ENCODE data around the gene EFHD1. TPM values are rescaled to one million over a fixed set of nuclear protein-coding genes. Genes with fewer than 3 reads are reported as not detected.

EFHD1 gene
- 0.23 and 0.30 TPM in 2 replicates for total RNA-seq (ENCODE audit: low replicate concordance)

GRCh38 chr2:232633413-232634205, at the start of gene EFHD1:
TSS of gene EFHD1 (plus strand) at chr2:232633604. CDS start at chr2:232633705, 101 bp downstream.

GRCh38 chr2:232697059-232697806, 63.8 kb downstream of the EFHD1 start, which contains the start of gene GIGYF2:
TSS of gene GIGYF2 (plus strand) at chr2:232697331. CDS start at chr2:232735198, 37,867 bp downstream.

Other genes starting within 250 kb of the EFHD1 start
- gene ALPG, start 226.8 kb upstream of the EFHD1 start, total RNA-seq (ENCODE audit: low replicate concordance): not detected in 2 replicates
- not detected in 2 replicates for gene ALPI, start 177.5 kb upstream of the EFHD1 start, total RNA-seq (ENCODE audit: low replicate concordance)
- gene ECEL1, start 145.8 kb upstream of the EFHD1 start, total RNA-seq (ENCODE audit: low replicate concordance): not detected in 2 replicates
- not detected in 2 replicates for gene PRSS56, start 113.2 kb upstream of the EFHD1 start, total RNA-seq (ENCODE audit: low replicate concordance)
- not detected in 2 replicates for gene CHRND, start 107.4 kb upstream of the EFHD1 start, total RNA-seq (ENCODE audit: low replicate concordance)
- gene CHRNG, start 93.9 kb upstream of the EFHD1 start, total RNA-seq (ENCODE audit: low replicate concordance): not detected in 2 replicates
- gene TIGD1, start 83.0 kb upstream of the EFHD1 start, total RNA-seq (ENCODE audit: low replicate concordance): 1.2 and 1.7 TPM in 2 replicates
- gene EIF4E2, start 82.9 kb upstream of the EFHD1 start, total RNA-seq (ENCODE audit: low replicate concordance): 165 and 166 TPM in 2 replicates
- gene GIGYF2, start 63.7 kb downstream of the EFHD1 start, total RNA-seq (ENCODE audit: low replicate concordance): 39.7 and 166 TPM in 2 replicates
- gene KCNJ13, start 143.0 kb downstream of the EFHD1 start, total RNA-seq (ENCODE audit: low replicate concordance): not detected in 2 replicates
- gene SNORC, start 236.7 kb downstream of the EFHD1 start, total RNA-seq (ENCODE audit: low replicate concordance): 0.59 and 0.83 TPM in 2 replicates

Data from smooth muscle cell of the coronary artery (primary cell).